Loucy (cell line): ENCODE data around the gene APMAP.
A peak's percentile ranks its signal among the peaks of the same experiment; 100 is the strongest.

ENCODE experiments used
- H2AFZ ChIP-seq: fragments of 200-600 bp; sonication (generic); 2 replicates; pipeline ENCODE4 v1.6.0; 2016; ENCODE audit warnings: antibody characterized with exemption, mild to moderate bottlenecking, low read length, moderate library complexity
- H3F3A ChIP-seq: fragments of 200-600 bp; 2 replicates; pipeline ENCODE4 v1.6.0; 2016; ENCODE audit warnings: antibody characterized with exemption, low read depth, mild to moderate bottlenecking
- H3K27me3 ChIP-seq: fragments of 200-600 bp; sonication (generic); 2 replicates; pipeline ENCODE4 v1.6.1; 2014; ENCODE audit warnings: low read length, mild to moderate bottlenecking; ENCODE audit not compliant: insufficient read depth, poor library complexity, severe bottlenecking
- H3K36me3 ChIP-seq: fragments of 200-600 bp; sonication (generic); 2 replicates; pipeline ENCODE4 v1.6.1; 2016; ENCODE audit warnings: low read length; ENCODE audit not compliant: insufficient read depth
- H3K4me1 ChIP-seq: fragments of 200-600 bp; sonication (generic); 2 replicates; pipeline ENCODE4 v1.5.1; 2014; ENCODE audit warnings: low read length, mild to moderate bottlenecking; ENCODE audit not compliant: insufficient read depth, poor library complexity, severe bottlenecking
- H3K4me2 ChIP-seq: fragments of 200-600 bp; sonication (generic); 2 replicates; pipeline ENCODE4 v1.6.0; 2014; ENCODE audit warnings: antibody characterized with exemption, low read length, low read depth, mild to moderate bottlenecking; ENCODE audit not compliant: poor library complexity, severe bottlenecking
- H3K4me3 ChIP-seq: fragments of 200-600 bp; sonication (generic); 2 replicates; pipeline ENCODE4 v1.5.1; 2014; ENCODE audit warnings: low read length, mild to moderate bottlenecking, mixed read lengths; ENCODE audit not compliant: poor library complexity, severe bottlenecking
- H3K79me2 ChIP-seq: fragments of 200-600 bp; sonication (generic); 2 replicates; pipeline ENCODE4 v1.6.1; 2014; ENCODE audit warnings: low read length; ENCODE audit not compliant: insufficient read depth
- H3K9ac ChIP-seq: fragments of 200-600 bp; sonication (generic); 2 replicates; pipeline ENCODE4 v1.6.0; 2014; ENCODE audit warnings: mild to moderate bottlenecking, low read depth, low read length, moderate library complexity; ENCODE audit not compliant: poor library complexity, severe bottlenecking
- H3K9me2 ChIP-seq: fragments of 200-600 bp; sonication (generic); replicated peaks from 2 replicates; pipeline ENCODE4 v1.6.1; 2016; ENCODE audit warnings: low read depth, low read length, mixed read lengths
- H3K9me3 ChIP-seq: fragments of 200-600 bp; sonication (generic); 2 replicates; pipeline ENCODE4 v1.6.1; 2014; ENCODE audit warnings: mild to moderate bottlenecking, antibody characterized with exemption, low read length, low read depth; ENCODE audit not compliant: insufficient read depth
- H4K20me1 ChIP-seq: fragments of 200-600 bp; sonication (generic); 2 replicates; pipeline ENCODE4 v1.6.0; 2014; ENCODE audit warnings: antibody characterized with exemption, low read length, mild to moderate bottlenecking; ENCODE audit not compliant: insufficient read depth, poor library complexity, severe bottlenecking
- CTCF ChIP-seq: fragments of 200-600 bp; sonication (generic); conservative IDR thresholded peaks from 2 replicates; pipeline ENCODE4 v1.5.1; 2014; ENCODE audit warnings: mild to moderate bottlenecking, antibody characterized with exemption, low read length
- EZH2phosphoT487 ChIP-seq: fragments of 200-600 bp; IDR thresholded peaks from 2 replicates; pipeline ENCODE4 v1.6.1; 2018; ENCODE audit warnings: antibody characterized with exemption, mild to moderate bottlenecking, moderate library complexity, borderline replicate concordance

Gene APMAP

GRCh38 chr20:24953209-24953575 is 39.4 kb downstream of the APMAP start:
- Histone ChIP-seq H3K36me3 (peaks cover 6% of the 10 kb centered on the region; the same call in 1 of the 2 replicates), H3K4me1 (peaks cover 74% of the 10 kb centered on the region), H3F3A (0 out of 2 replicates have a peak, but pooled peaks cover 2% of the 10 kb centered on the region), H3K9me2 (no peaks in the 10 kb centered on the region), H2AFZ (no peak overlapping the region), H3K9me3 (no peaks in the 10 kb centered on the region), H3K4me2 (peak overlapping the region; percentile 93), H3K79me2 (peaks cover 52% of the 10 kb centered on the region), H3K9ac (peak overlapping the region; percentile 91), H4K20me1 (no peaks in the 10 kb centered on the region), H3K4me3 (no peak overlapping the region), H3K27me3 (no peaks in the 10 kb centered on the region)
- TF ChIP-seq EZH2phosphoT487: no peak
- TF ChIP-seq CTCF: no peak

- peaks cover 52% of the 10 kb centered on the region for H3K79me2 ChIP-seq
Observed at GRCh38 chr20:24952376-24953208, 40.0 kb downstream of the APMAP start.

GRCh38 chr20:24951536-24952083 is 40.9 kb downstream of the APMAP start:
- Histone ChIP-seq H2AFZ (no peak overlapping the region), H3K36me3 (no peaks in the 10 kb centered on the region), H3K9me3 (no peaks in the 10 kb centered on the region), H3K4me1 (peaks cover 78% of the 10 kb centered on the region), H3K27me3 (no peaks in the 10 kb centered on the region), H3K4me2 (peak overlapping the region; percentile 93), H3K9me2 (no peaks in the 10 kb centered on the region), H4K20me1 (no peaks in the 10 kb centered on the region), H3K4me3 (peak overlapping the region; percentile 80), H3K9ac (peak overlapping the region; percentile 91), H3K79me2 (peaks cover 52% of the 10 kb centered on the region), H3F3A (0 out of 2 replicates have a peak, but pooled peaks cover 2% of the 10 kb centered on the region)
- no peak for TF ChIP-seq EZH2phosphoT487
- no peak for TF ChIP-seq CTCF

More at GRCh38 chr20:24952376-24953208, 40.0 kb downstream of the APMAP start:
- no peak for TF ChIP-seq EZH2phosphoT487
- TF ChIP-seq CTCF: peak; percentile 31; the same call in 1 of the 2 replicates
- Histone ChIP-seq H3K4me2 (peak overlapping the region; percentile 93), H3K4me1 (peaks cover 78% of the 10 kb centered on the region), H3K27me3 (no peaks in the 10 kb centered on the region), H3K9me2 (no peaks in the 10 kb centered on the region), H2AFZ (no peak overlapping the region), H4K20me1 (no peaks in the 10 kb centered on the region), H3K9me3 (no peaks in the 10 kb centered on the region), H3K36me3 (no peaks in the 10 kb centered on the region; the same call in 1 of the 2 replicates), H3K4me3 (peak overlapping the region; percentile 80), H3K9ac (peak overlapping the region; percentile 91), H3F3A (0 out of 2 replicates have a peak, but pooled peaks cover 2% of the 10 kb centered on the region)
